NOMO-1 (cell line): ENCODE data around the gene YIPF1.
A peak's percentile ranks its signal among the peaks of the same experiment; 100 is the strongest.
"Not testable (repeated sequence)": the region's sequence is repeated elsewhere in the genome, so short reads cannot be mapped to it uniquely, and the experiment has no call there.

Source experiments
- DNase-seq, 2 experiments: peaks; one replicate each; lab custom pipeline; 2025; ENCODE audit not compliant: unreplicated experiment in 2 of 2; lab: John Stamatoyannopoulos, UW

The YIPF1 gene

GRCh38 chr1:53895421-53895820 is 5.8 kb upstream of the YIPF1 start:
- DNase-seq: no peak

GRCh38 chr1:53894644-53895043 is 5.0 kb upstream of the YIPF1 start:
- DNase-seq: no peak

GRCh38 chr1:53893999-53894636 is 4.5 kb upstream of the YIPF1 start, which contains the start of gene DIO1:
TSS of gene DIO1 (plus strand) at chr1:53894187. CDS start at chr1:53894211, 24 bp downstream.
- no peak for DNase-seq

- DNase-seq: peak; percentile 58 to 65
These were observed 3.3 kb upstream of the YIPF1 start for GRCh38 chr1:53892911-53893310.

GRCh38 chr1:53891678-53892077 is 2.1 kb upstream of the YIPF1 start:
- no peak for DNase-seq

- no peak for DNase-seq
These were observed 1.4 kb upstream of the YIPF1 start for GRCh38 chr1:53891018-53891417.

- DNase-seq: no peak
These were observed 935 bp upstream of the YIPF1 start for GRCh38 chr1:53890522-53890941.

GRCh38 chr1:53888681-53889080 is 916 bp downstream of the YIPF1 start:
- DNase-seq: no peak

GRCh38 chr1:53883600-53883999 is 6.0 kb downstream of the YIPF1 start:
- DNase-seq: not testable (repeated sequence)

GRCh38 chr1:53881853-53882252 is 7.7 kb downstream of the YIPF1 start:
- not testable (repeated sequence) for DNase-seq

- peak in 1 of 2 experiments; percentile 41 for DNase-seq
These were observed 11.0 kb downstream of the YIPF1 start for GRCh38 chr1:53878492-53879105.

GRCh38 chr1:53875150-53875549 is 14.4 kb downstream of the YIPF1 start:
- DNase-seq: not testable (repeated sequence)

GRCh38 chr1:53871773-53872484 is 17.7 kb downstream of the YIPF1 start:
- no peak for DNase-seq

GRCh38 chr1:53871221-53871620 is 18.4 kb downstream of the YIPF1 start:
- no peak for DNase-seq

- DNase-seq: peak; percentile 25 to 58
These were observed 20.0 kb downstream of the YIPF1 start for GRCh38 chr1:53869454-53870117.

GRCh38 chr1:53868565-53868964 is 21.0 kb downstream of the YIPF1 start:
- DNase-seq: no peak

- no peak for DNase-seq
These were observed 27.1 kb downstream of the YIPF1 start for GRCh38 chr1:53862507-53862906.

- DNase-seq: peak in 1 of 2 experiments; percentile 59
These were observed 28.6 kb downstream of the YIPF1 start for GRCh38 chr1:53860967-53861411.

GRCh38 chr1:53851571-53852285 is 37.9 kb downstream of the YIPF1 start:
- no peak for DNase-seq

GRCh38 chr1:53850082-53850673 is 39.4 kb downstream of the YIPF1 start:
- DNase-seq: no peak
